ENCODE results near the gene CACNA2D3. TPM values are rescaled to one million over a fixed set of nuclear protein-coding genes. Genes with fewer than 3 reads are reported as not detected.

CACNA2D3 gene
- polyA plus RNA-seq, 1 donor, result 0.97 TPM

- no peaks in the 10 kb centered on the region for H3K27me3 ChIP-seq (ENCODE audit: control insufficient read depth, insufficient read depth, low read length)
- no peaks in the 10 kb centered on the region for H3K36me3 ChIP-seq (ENCODE audit: control insufficient read depth, insufficient read depth, low read length)
- no peaks in the 10 kb centered on the region for H3K9me3 ChIP-seq (ENCODE audit: control insufficient read depth, low read depth, low read length)
- WGBS (ENCODE audit: insufficient coverage, low lambda C conversion rate), result no CpG with 5 or more reads among the region's 1 CpG
- no peak overlapping the region for H3K4me3 ChIP-seq (ENCODE audit: low read length)
- H3K4me1 ChIP-seq (ENCODE audit: control insufficient read depth, insufficient read depth, low read length), result no peaks in the 10 kb centered on the region
- H3K27ac ChIP-seq (ENCODE audit: low read length), result no peak overlapping the region
- no peak for DNase-seq
Measured at GRCh38 chr3:54822206-54822605, 699.9 kb downstream of the CACNA2D3 start.

- no peak overlapping the region for H3K27ac ChIP-seq (ENCODE audit: low read length)
- H3K27me3 ChIP-seq (ENCODE audit: control insufficient read depth, insufficient read depth, low read length), result no peaks in the 10 kb centered on the region
- no peaks in the 10 kb centered on the region for H3K4me1 ChIP-seq (ENCODE audit: control insufficient read depth, insufficient read depth, low read length)
- no peaks in the 10 kb centered on the region for H3K36me3 ChIP-seq (ENCODE audit: control insufficient read depth, insufficient read depth, low read length)
- peaks cover 8% of the 10 kb centered on the region for H3K9me3 ChIP-seq (ENCODE audit: control insufficient read depth, low read depth, low read length)
- DNase-seq, result no peak
- no peak overlapping the region for H3K4me3 ChIP-seq (ENCODE audit: low read length)
- WGBS (ENCODE audit: insufficient coverage, low lambda C conversion rate), result 100% methylated on average over 1 of the region's 3 CpGs
Measured at GRCh38 chr3:54826251-54826691, 703.9 kb downstream of the CACNA2D3 start.

DNA sequence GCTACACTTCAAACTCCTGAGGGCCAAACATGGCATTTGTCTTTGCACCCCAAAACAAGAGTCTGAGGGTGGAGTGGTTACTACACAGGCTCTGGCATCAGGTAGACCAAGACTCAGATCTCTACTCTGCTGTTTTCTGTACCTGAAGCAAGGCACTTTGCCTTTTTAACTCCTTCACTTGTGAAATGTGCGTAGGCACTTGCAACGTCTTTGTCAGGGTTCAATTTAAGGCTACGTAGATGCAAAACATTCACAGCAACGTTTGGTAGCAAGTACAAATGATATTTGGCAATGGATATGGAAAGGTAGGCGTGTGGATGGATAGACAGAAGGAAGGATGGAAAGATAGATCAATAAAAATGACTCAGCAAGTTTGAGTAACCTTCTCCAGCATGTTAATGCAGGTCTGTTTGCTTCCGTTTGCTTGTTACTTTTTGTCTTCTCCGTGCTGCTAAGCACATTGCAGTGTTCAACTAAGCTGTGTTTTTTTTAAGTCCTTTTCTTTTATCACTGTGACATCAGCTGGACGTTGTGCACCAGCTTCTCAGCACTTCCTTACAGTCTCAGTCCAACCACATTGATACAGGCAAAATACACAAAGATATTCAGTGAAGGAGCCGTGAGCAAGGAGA, 704.8 kb downstream of the CACNA2D3 start:
- no peaks in the 10 kb centered on the region for H3K27me3 ChIP-seq (ENCODE audit: control insufficient read depth, insufficient read depth, low read length)
- 58% methylated on average over 5 of the region's 9 CpGs for WGBS (ENCODE audit: insufficient coverage, low lambda C conversion rate)
- H3K4me3 ChIP-seq (ENCODE audit: low read length), result no peak overlapping the region
- H3K4me1 ChIP-seq (ENCODE audit: control insufficient read depth, insufficient read depth, low read length), result no peaks in the 10 kb centered on the region
- H3K9me3 ChIP-seq (ENCODE audit: control insufficient read depth, low read depth, low read length), result peaks cover 9% of the 10 kb centered on the region
- no peak overlapping the region for H3K27ac ChIP-seq (ENCODE audit: low read length)
- no peaks in the 10 kb centered on the region for H3K36me3 ChIP-seq (ENCODE audit: control insufficient read depth, insufficient read depth, low read length)
- DNase-seq, result no peak

DNA sequence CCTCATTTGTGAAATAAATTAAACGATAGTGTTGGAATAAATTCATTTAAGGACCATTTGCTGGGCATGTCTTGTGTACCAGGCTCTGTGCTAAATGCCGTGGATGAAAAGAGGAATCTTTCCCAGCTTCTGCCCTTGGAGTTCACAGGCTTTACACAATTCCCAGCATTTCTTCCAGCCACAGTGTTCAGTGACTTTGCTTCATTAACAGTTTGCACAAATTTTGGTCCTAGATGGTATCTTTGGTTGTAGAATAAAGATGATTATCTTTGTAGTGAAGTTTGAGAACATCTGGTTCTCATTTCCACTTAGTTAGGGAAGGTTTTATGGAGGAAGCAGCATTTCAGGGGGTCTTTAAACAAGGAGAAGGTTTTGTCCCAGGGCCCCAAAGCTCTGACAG, 705.4 kb downstream of the CACNA2D3 start:
- H3K4me1 ChIP-seq (ENCODE audit: control insufficient read depth, insufficient read depth, low read length), result no peaks in the 10 kb centered on the region
- H3K4me3 ChIP-seq (ENCODE audit: low read length), result no peak overlapping the region
- no peaks in the 10 kb centered on the region for H3K36me3 ChIP-seq (ENCODE audit: control insufficient read depth, insufficient read depth, low read length)
- no peak overlapping the region for H3K27ac ChIP-seq (ENCODE audit: low read length)
- peaks cover 9% of the 10 kb centered on the region for H3K9me3 ChIP-seq (ENCODE audit: control insufficient read depth, low read depth, low read length)
- no peaks in the 10 kb centered on the region for H3K27me3 ChIP-seq (ENCODE audit: control insufficient read depth, insufficient read depth, low read length)
- DNase-seq, result no peak
- WGBS (ENCODE audit: insufficient coverage, low lambda C conversion rate), result no CpG with 5 or more reads among the region's 2 CpGs

- Histone ChIP-seq H3K27me3 (ENCODE audit: control insufficient read depth, insufficient read depth, low read length) (no peaks in the 10 kb centered on the region), H3K36me3 (ENCODE audit: control insufficient read depth, insufficient read depth, low read length) (no peaks in the 10 kb centered on the region), H3K27ac (ENCODE audit: low read length) (no peak overlapping the region), H3K9me3 (ENCODE audit: control insufficient read depth, low read depth, low read length) (peaks cover 9% of the 10 kb centered on the region), H3K4me3 (ENCODE audit: low read length) (no peak overlapping the region), H3K4me1 (ENCODE audit: control insufficient read depth, insufficient read depth, low read length) (no peaks in the 10 kb centered on the region)
- no peak for DNase-seq
- no CpG with 5 or more reads among the region's 8 CpGs for WGBS (ENCODE audit: insufficient coverage, low lambda C conversion rate)
Measured at GRCh38 chr3:54830658-54831057, 708.3 kb downstream of the CACNA2D3 start.

- Histone ChIP-seq H3K27me3 (ENCODE audit: control insufficient read depth, insufficient read depth, low read length) (no peaks in the 10 kb centered on the region), H3K4me1 (ENCODE audit: control insufficient read depth, insufficient read depth, low read length) (no peaks in the 10 kb centered on the region), H3K4me3 (ENCODE audit: low read length) (no peak overlapping the region), H3K36me3 (ENCODE audit: control insufficient read depth, insufficient read depth, low read length) (no peaks in the 10 kb centered on the region), H3K9me3 (ENCODE audit: control insufficient read depth, low read depth, low read length) (peaks cover 9% of the 10 kb centered on the region), H3K27ac (ENCODE audit: low read length) (no peak overlapping the region)
- DNase-seq, result no peak
- WGBS (ENCODE audit: insufficient coverage, low lambda C conversion rate), result no CpG with 5 or more reads among the region's 2 CpGs
Measured at GRCh38 chr3:54831112-54831511, 708.8 kb downstream of the CACNA2D3 start.

GRCh38 chr3:54832876-54833275, 710.5 kb downstream of the CACNA2D3 start:
- Histone ChIP-seq H3K4me1 (ENCODE audit: control insufficient read depth, insufficient read depth, low read length) (no peaks in the 10 kb centered on the region), H3K27me3 (ENCODE audit: control insufficient read depth, insufficient read depth, low read length) (no peaks in the 10 kb centered on the region), H3K4me3 (ENCODE audit: low read length) (no peak overlapping the region), H3K36me3 (ENCODE audit: control insufficient read depth, insufficient read depth, low read length) (no peaks in the 10 kb centered on the region), H3K27ac (ENCODE audit: low read length) (no peak overlapping the region), H3K9me3 (ENCODE audit: control insufficient read depth, low read depth, low read length) (peaks cover 9% of the 10 kb centered on the region)
- no peak for DNase-seq
- no CpG with 5 or more reads among the region's 1 CpG for WGBS (ENCODE audit: insufficient coverage, low lambda C conversion rate)

DNA sequence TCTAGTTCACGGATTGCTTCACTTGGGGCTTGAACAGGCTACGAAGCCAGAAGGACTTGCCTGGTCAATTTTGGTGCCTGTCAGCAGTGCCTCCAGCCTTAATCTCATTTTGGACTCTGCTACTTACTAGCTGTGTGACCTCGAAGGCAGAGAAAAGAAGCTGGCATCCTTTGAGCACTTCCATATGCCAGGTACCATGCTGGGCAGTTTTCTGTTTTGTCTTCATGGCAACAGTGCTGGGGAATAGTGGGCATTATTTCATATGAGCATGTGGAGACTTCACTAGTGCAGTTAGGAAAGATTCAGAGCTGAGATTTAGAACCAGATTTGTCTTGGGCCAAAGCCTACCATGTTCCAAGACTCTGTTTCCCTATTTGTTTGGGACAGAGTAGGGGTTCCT, 713.3 kb downstream of the CACNA2D3 start:
- Histone ChIP-seq H3K4me3 (ENCODE audit: low read length) (no peak overlapping the region), H3K27me3 (ENCODE audit: control insufficient read depth, insufficient read depth, low read length) (no peaks in the 10 kb centered on the region), H3K27ac (ENCODE audit: low read length) (no peak overlapping the region), H3K9me3 (ENCODE audit: control insufficient read depth, low read depth, low read length) (peaks cover 4% of the 10 kb centered on the region), H3K4me1 (ENCODE audit: control insufficient read depth, insufficient read depth, low read length) (no peaks in the 10 kb centered on the region), H3K36me3 (ENCODE audit: control insufficient read depth, insufficient read depth, low read length) (no peaks in the 10 kb centered on the region)
- no peak for DNase-seq
- no CpG with 5 or more reads among the region's 3 CpGs for WGBS (ENCODE audit: insufficient coverage, low lambda C conversion rate)

DNA sequence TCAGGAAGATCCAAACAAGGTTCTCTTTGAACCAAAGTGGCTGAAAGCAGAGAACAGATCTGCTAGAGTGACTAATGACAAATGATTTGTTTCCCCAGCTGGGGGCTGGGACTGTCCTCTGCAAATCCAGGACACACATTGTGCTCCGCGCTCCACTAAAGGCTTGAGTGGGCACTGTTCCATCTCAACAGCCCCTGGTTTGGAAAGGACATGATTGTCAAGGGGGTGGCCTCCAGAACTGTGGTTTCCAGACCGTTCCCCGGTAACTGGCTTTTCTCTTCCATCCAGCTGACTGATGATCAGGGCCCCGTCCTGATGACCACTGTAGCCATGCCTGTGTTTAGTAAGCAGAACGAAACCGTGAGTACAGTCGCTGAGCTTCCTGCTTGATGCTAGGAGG, 714.5 kb downstream of the CACNA2D3 start:
- H3K36me3 ChIP-seq (ENCODE audit: control insufficient read depth, insufficient read depth, low read length), result no peaks in the 10 kb centered on the region
- no peak overlapping the region for H3K27ac ChIP-seq (ENCODE audit: low read length)
- H3K4me1 ChIP-seq (ENCODE audit: control insufficient read depth, insufficient read depth, low read length), result no peaks in the 10 kb centered on the region
- peak in 1 of 2 donors; percentile 10 for DNase-seq
- no peaks in the 10 kb centered on the region for H3K9me3 ChIP-seq (ENCODE audit: control insufficient read depth, low read depth, low read length)
- no peak overlapping the region for H3K4me3 ChIP-seq (ENCODE audit: low read length)
- no peaks in the 10 kb centered on the region for H3K27me3 ChIP-seq (ENCODE audit: control insufficient read depth, insufficient read depth, low read length)
- no CpG with 5 or more reads among the region's 8 CpGs for WGBS (ENCODE audit: insufficient coverage, low lambda C conversion rate)

- no peaks in the 10 kb centered on the region for H3K27me3 ChIP-seq (ENCODE audit: control insufficient read depth, insufficient read depth, low read length)
- H3K9me3 ChIP-seq (ENCODE audit: control insufficient read depth, low read depth, low read length), result no peaks in the 10 kb centered on the region
- no peak overlapping the region for H3K27ac ChIP-seq (ENCODE audit: low read length)
- no peaks in the 10 kb centered on the region for H3K4me1 ChIP-seq (ENCODE audit: control insufficient read depth, insufficient read depth, low read length)
- H3K4me3 ChIP-seq (ENCODE audit: low read length), result no peak overlapping the region
- no peak for DNase-seq
- no CpG with 5 or more reads among the region's 2 CpGs for WGBS (ENCODE audit: insufficient coverage, low lambda C conversion rate)
- H3K36me3 ChIP-seq (ENCODE audit: control insufficient read depth, insufficient read depth, low read length), result no peaks in the 10 kb centered on the region
Measured at GRCh38 chr3:54837964-54838363, 715.6 kb downstream of the CACNA2D3 start.

DNA sequence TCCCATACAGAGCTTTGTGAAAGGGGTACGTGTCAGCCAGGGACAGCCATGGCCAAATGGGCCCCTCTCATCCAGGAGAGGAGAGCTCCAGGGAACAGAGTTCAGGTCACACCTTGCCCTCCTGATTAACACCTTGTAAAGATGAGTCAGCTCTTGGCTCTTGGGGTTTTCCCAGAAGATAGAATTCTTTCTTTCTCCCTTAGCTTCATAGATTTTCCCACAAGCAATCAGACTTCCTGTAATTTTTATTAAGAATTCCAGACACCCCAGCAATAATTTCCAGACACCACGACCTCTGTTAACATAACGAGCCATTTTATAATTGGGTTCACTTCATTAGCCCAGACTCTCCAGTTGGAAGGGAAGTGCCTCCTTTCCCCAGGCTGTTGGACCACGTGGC, 719.1 kb downstream of the CACNA2D3 start:
- H3K9me3 ChIP-seq (ENCODE audit: control insufficient read depth, low read depth, low read length), result no peaks in the 10 kb centered on the region
- H3K27ac ChIP-seq (ENCODE audit: low read length), result no peak overlapping the region
- no peaks in the 10 kb centered on the region for H3K27me3 ChIP-seq (ENCODE audit: control insufficient read depth, insufficient read depth, low read length)
- DNase-seq, result peak; percentile 23 to 26
- no peak overlapping the region for H3K4me3 ChIP-seq (ENCODE audit: low read length)
- no peaks in the 10 kb centered on the region for H3K36me3 ChIP-seq (ENCODE audit: control insufficient read depth, insufficient read depth, low read length)
- H3K4me1 ChIP-seq (ENCODE audit: control insufficient read depth, insufficient read depth, low read length), result no peaks in the 10 kb centered on the region
- WGBS (ENCODE audit: insufficient coverage, low lambda C conversion rate), result no CpG with 5 or more reads among the region's 4 CpGs
